Activated T-helper 17 cell treated with anti-CD3 and anti-CD28 coated beads, Interleukin-2, amount 50 U/mL, for 72 hours (primary cell): ENCODE measurements around the gene INPP4B. TPM values are rescaled to one million over a fixed set of nuclear protein-coding genes. Genes with fewer than 3 reads are reported as not detected.

ENCODE experiments used
- ATAC-seq: fragments of 150-1000 bp; cut with Tn5 transposase; replicated peaks from 2 replicates; pipeline ENCODE4 v1.10.0; 2021; ENCODE audit warnings: mild to moderate bottlenecking, moderate library complexity
- H3K27ac Mint-ChIP-seq: one replicate; pipeline ENCODE4 v1.8.0; 2022; ENCODE audit warnings: mixed read lengths
- H3K27me3 Mint-ChIP-seq: one replicate; pipeline ENCODE4 v1.8.0; 2022; ENCODE audit warnings: mixed read lengths
- H3K36me3 Mint-ChIP-seq: one replicate; pipeline ENCODE4 v1.8.0; 2022; ENCODE audit warnings: low read depth, mild to moderate bottlenecking, mixed read lengths
- H3K4me1 Mint-ChIP-seq: one replicate; pipeline ENCODE4 v1.8.0; 2022; ENCODE audit warnings: mixed read lengths
- H3K4me3 Mint-ChIP-seq: one replicate; pipeline ENCODE4 v1.8.0; 2022; ENCODE audit warnings: mild to moderate bottlenecking, mixed read lengths
- H3K9me3 Mint-ChIP-seq: one replicate; pipeline ENCODE4 v1.8.0; 2022; ENCODE audit warnings: mixed read lengths
- total RNA-seq, 2 donors: library from RNA; stranded (reverse); gene quantifications; one replicate each; pipeline ENCODE4 v1.2.3, GENCODE V29; 2022

INPP4B gene
- total RNA-seq, 2 donors from 2014 or later = 53.9 to 65.0 TPM

GRCh38 chr4:142211444-142211843, 634.7 kb downstream of the INPP4B start:
- Mint-ChIP-seq H3K4me1 (peaks cover 26% of the 10 kb centered on the region), H3K4me3 (no peak overlapping the region), H3K9me3 (no peaks in the 10 kb centered on the region), H3K36me3 (peaks cover 66% of the 10 kb centered on the region), H3K27me3 (no peaks in the 10 kb centered on the region), H3K27ac (peak overlapping the region; percentile 70)
- peak; percentile 70 for ATAC-seq

- Mint-ChIP-seq H3K9me3 (no peaks in the 10 kb centered on the region), H3K4me3 (no peak overlapping the region), H3K36me3 (peaks cover 72% of the 10 kb centered on the region), H3K27ac (no peak overlapping the region), H3K4me1 (peaks cover 7% of the 10 kb centered on the region), H3K27me3 (no peaks in the 10 kb centered on the region)
- ATAC-seq = no peak
These were observed 642.6 kb downstream of the INPP4B start for GRCh38 chr4:142203505-142203904.

GRCh38 chr4:142202404-142203332, 643.4 kb downstream of the INPP4B start:
- peak overlapping the region; percentile 23 for H3K27ac Mint-ChIP-seq
- H3K4me3 Mint-ChIP-seq = no peak overlapping the region
- H3K4me1 Mint-ChIP-seq = peaks cover 8% of the 10 kb centered on the region
- H3K9me3 Mint-ChIP-seq = no peaks in the 10 kb centered on the region
- peaks cover 74% of the 10 kb centered on the region for H3K36me3 Mint-ChIP-seq
- no peaks in the 10 kb centered on the region for H3K27me3 Mint-ChIP-seq
- ATAC-seq = no peak

GRCh38 chr4:142201041-142201440, 645.1 kb downstream of the INPP4B start:
- Mint-ChIP-seq H3K27ac (no peak overlapping the region), H3K4me1 (peaks cover 13% of the 10 kb centered on the region), H3K9me3 (no peaks in the 10 kb centered on the region), H3K27me3 (no peaks in the 10 kb centered on the region), H3K36me3 (peaks cover 73% of the 10 kb centered on the region), H3K4me3 (no peak overlapping the region)
- ATAC-seq = no peak

- H3K27me3 Mint-ChIP-seq = no peaks in the 10 kb centered on the region
- no peak overlapping the region for H3K27ac Mint-ChIP-seq
- H3K36me3 Mint-ChIP-seq = peaks cover 93% of the 10 kb centered on the region
- no peak for ATAC-seq
- H3K9me3 Mint-ChIP-seq = no peaks in the 10 kb centered on the region
- peaks cover 9% of the 10 kb centered on the region for H3K4me1 Mint-ChIP-seq
- no peak overlapping the region for H3K4me3 Mint-ChIP-seq
These were observed 651.2 kb downstream of the INPP4B start for GRCh38 chr4:142194905-142195304.

GRCh38 chr4:142191901-142192300, 654.2 kb downstream of the INPP4B start:
- Mint-ChIP-seq H3K4me3 (no peak overlapping the region), H3K4me1 (peaks cover 10% of the 10 kb centered on the region), H3K27me3 (no peaks in the 10 kb centered on the region), H3K27ac (no peak overlapping the region), H3K36me3 (peaks cover 80% of the 10 kb centered on the region), H3K9me3 (no peaks in the 10 kb centered on the region)
- ATAC-seq = no peak

GRCh38 chr4:142181021-142181420, 665.1 kb downstream of the INPP4B start:
- peaks cover 76% of the 10 kb centered on the region for H3K36me3 Mint-ChIP-seq
- H3K9me3 Mint-ChIP-seq = no peaks in the 10 kb centered on the region
- no peak overlapping the region for H3K27ac Mint-ChIP-seq
- ATAC-seq = no peak
- H3K4me3 Mint-ChIP-seq = no peak overlapping the region
- peaks cover 12% of the 10 kb centered on the region for H3K4me1 Mint-ChIP-seq
- H3K27me3 Mint-ChIP-seq = no peaks in the 10 kb centered on the region

- Mint-ChIP-seq H3K27me3 (no peaks in the 10 kb centered on the region), H3K36me3 (peaks cover 96% of the 10 kb centered on the region), H3K27ac (no peak overlapping the region), H3K4me3 (no peak overlapping the region), H3K4me1 (peaks cover 23% of the 10 kb centered on the region), H3K9me3 (no peaks in the 10 kb centered on the region)
- no peak for ATAC-seq
These were observed 676.9 kb downstream of the INPP4B start for GRCh38 chr4:142169216-142169615.

- peaks cover 96% of the 10 kb centered on the region for H3K36me3 Mint-ChIP-seq
- no peaks in the 10 kb centered on the region for H3K9me3 Mint-ChIP-seq
- no peaks in the 10 kb centered on the region for H3K27me3 Mint-ChIP-seq
- H3K27ac Mint-ChIP-seq = no peak overlapping the region
- H3K4me1 Mint-ChIP-seq = peaks cover 23% of the 10 kb centered on the region
- no peak for ATAC-seq
- H3K4me3 Mint-ChIP-seq = no peak overlapping the region
These were observed 677.9 kb downstream of the INPP4B start for GRCh38 chr4:142168181-142168580.

GRCh38 chr4:142164767-142165500, 681.2 kb downstream of the INPP4B start:
- H3K27ac Mint-ChIP-seq = no peak overlapping the region
- ATAC-seq = peak; percentile 34
- H3K4me3 Mint-ChIP-seq = no peak overlapping the region
- no peaks in the 10 kb centered on the region for H3K27me3 Mint-ChIP-seq
- no peaks in the 10 kb centered on the region for H3K9me3 Mint-ChIP-seq
- peaks cover 28% of the 10 kb centered on the region for H3K4me1 Mint-ChIP-seq
- H3K36me3 Mint-ChIP-seq = peaks cover 96% of the 10 kb centered on the region

GRCh38 chr4:142161086-142161485, 685.0 kb downstream of the INPP4B start:
- no peak for ATAC-seq
- Mint-ChIP-seq H3K36me3 (peaks cover 99% of the 10 kb centered on the region), H3K9me3 (no peaks in the 10 kb centered on the region), H3K4me3 (no peak overlapping the region), H3K4me1 (peaks cover 21% of the 10 kb centered on the region), H3K27ac (peak overlapping the region; percentile 16), H3K27me3 (no peaks in the 10 kb centered on the region)

GRCh38 chr4:142160509-142160908, 685.6 kb downstream of the INPP4B start:
- H3K27me3 Mint-ChIP-seq = no peaks in the 10 kb centered on the region
- H3K27ac Mint-ChIP-seq = peak overlapping the region; percentile 16
- no peak for ATAC-seq
- H3K4me1 Mint-ChIP-seq = peaks cover 18% of the 10 kb centered on the region
- peaks cover 99% of the 10 kb centered on the region for H3K36me3 Mint-ChIP-seq
- H3K9me3 Mint-ChIP-seq = no peaks in the 10 kb centered on the region
- H3K4me3 Mint-ChIP-seq = no peak overlapping the region

- ATAC-seq = no peak
- Mint-ChIP-seq H3K9me3 (no peaks in the 10 kb centered on the region), H3K4me3 (no peak overlapping the region), H3K27me3 (no peaks in the 10 kb centered on the region), H3K27ac (no peak overlapping the region), H3K36me3 (peaks cover 95% of the 10 kb centered on the region), H3K4me1 (peaks cover 10% of the 10 kb centered on the region)
These were observed 687.1 kb downstream of the INPP4B start for GRCh38 chr4:142158980-142159379.

GRCh38 chr4:142156256-142156655, 689.8 kb downstream of the INPP4B start:
- no peak for ATAC-seq
- H3K27me3 Mint-ChIP-seq = no peaks in the 10 kb centered on the region
- peaks cover 7% of the 10 kb centered on the region for H3K4me1 Mint-ChIP-seq
- H3K4me3 Mint-ChIP-seq = no peak overlapping the region
- no peaks in the 10 kb centered on the region for H3K9me3 Mint-ChIP-seq
- peaks cover 79% of the 10 kb centered on the region for H3K36me3 Mint-ChIP-seq
- H3K27ac Mint-ChIP-seq = no peak overlapping the region

- Mint-ChIP-seq H3K4me3 (no peak overlapping the region), H3K27me3 (no peaks in the 10 kb centered on the region), H3K36me3 (peaks cover 79% of the 10 kb centered on the region), H3K27ac (no peak overlapping the region), H3K9me3 (no peaks in the 10 kb centered on the region), H3K4me1 (peaks cover 11% of the 10 kb centered on the region)
- no peak for ATAC-seq
These were observed 690.8 kb downstream of the INPP4B start for GRCh38 chr4:142155347-142155746.
